Sigmoid colon (tissue), 7 donors: Measurements from ENCODE around the gene HARS2. TPM values are rescaled to one million over a fixed set of nuclear protein-coding genes. Genes with fewer than 3 reads are reported as not detected.

Experiments used
- DNase-seq: peaks from one replicate; pipeline ENCODE4 v3.0.0-alpha.2; 2019
- H3K27ac ChIP-seq, 4 donors: fragments of 200-600 bp; sonication (generic); one replicate each; pipeline ENCODE4 v1.5.1; 2016 to 2019; ENCODE audit warnings: mild to moderate bottlenecking in 1 of 4
- H3K27me3 ChIP-seq, 3 donors: fragments of 200-600 bp; sonication (generic); one replicate each; pipeline ENCODE4 v1.5.1; 2019; ENCODE audit warnings: mild to moderate bottlenecking in 1 of 3
- H3K36me3 ChIP-seq, 4 donors: fragments of 200-600 bp; sonication (generic); one replicate each; pipeline ENCODE4 v1.5.1; 2016 to 2019
- H3K4me1 ChIP-seq, 4 donors: fragments of 200-600 bp; sonication (generic); one replicate each; pipeline ENCODE4 v1.5.1; 2017 to 2019
- H3K4me3 ChIP-seq, 4 donors: fragments of 200-600 bp; sonication (generic); one replicate each; pipeline ENCODE4 v1.5.1; 2017 to 2019; ENCODE audit warnings: mild to moderate bottlenecking in 2 of 4, moderate library complexity in 1 of 4
- H3K9me3 ChIP-seq, 4 donors: fragments of 200-600 bp in 3 of 4; sonication (generic) in 3 of 4; one replicate each; pipeline versions ENCODE4 v1.5.1 to v1.6.1; 2013 to 2019
- EP300 ChIP-seq, 4 donors: sonication (generic); formaldehyde crosslinking; IDR thresholded peaks; one replicate each; pipeline ENCODE4 v1.6.1; 2017; ENCODE audit warnings: antibody characterized with exemption in 4 of 4
- POLR2A ChIP-seq, 2 donors: fragments of 450-650 bp; IDR thresholded peaks; one replicate each; pipeline ENCODE4 v1.6.1; 2016; ENCODE audit warnings: antibody characterized with exemption in 2 of 2, mild to moderate bottlenecking in 2 of 2, moderate library complexity in 2 of 2
- POLR2AphosphoS5 ChIP-seq, 4 donors: sonication (generic); formaldehyde crosslinking; IDR thresholded peaks; one replicate each; pipeline ENCODE4 v1.6.1; 2017; ENCODE audit warnings: antibody characterized with exemption in 4 of 4
- WGBS, 2 donors: extraction: QIAGEN DNeasy Blood & Tissue Kit; methylation state at CpG; one replicate each; pipeline ENCODE4 v1.1.7; 2013; 5-methylcytosine and 5-hydroxymethylcytosine counted together
- intact Hi-C: fragments of 100-400 bp; cut with DNase I; formaldehyde crosslinking; loops from one replicate; pipeline ENCODE4 v1.15.1; 2023
- polyA plus RNA-seq, 3 donors: library from polyadenylated mRNA; stranded (reverse); fragments of 200-250 nt; gene quantifications; one replicate each; pipeline ENCODE4 v1.2.3, GENCODE V29; 2013
- total RNA-seq, 4 donors: library from RNA; depleted of rRNA; stranded (reverse); fragments of >200 nt; gene quantifications; one replicate each; pipeline ENCODE4 v1.1.0, GENCODE V29; 2016
- TF ChIP-seq, protein P1 (sequence below), 4 experiments: fragments of 450-650 bp in 3 of 4; fragments of 200-600 bp in 1 of 4; IDR thresholded peaks; one replicate each; pipeline ENCODE4 v1.5.1; 2016 to 2019; ENCODE audit warnings: antibody characterized with exemption in 4 of 4, mild to moderate bottlenecking in 3 of 4, moderate library complexity in 2 of 4
- donor health status: healthy with polysubstance abuse.
- donor health status: Bipolar disorder and iron deficiency.
- donor health status: healthy.

The HARS2 gene
- total RNA-seq = 10 to 100 TPM; 18.2 to 19.4 (median 18.9) TPM
- polyA plus RNA-seq = 10 to 100 TPM; 26.4 to 34.7 (median 29.0) TPM

GRCh38 chr5:140690941-140691924 is at the start of gene HARS2, which contains the start of gene HARS1:
Gene HARS2 (plus strand): TSS chr5:140691455. CDS start chr5:140691649, 194 bp downstream.
Gene HARS1 (minus strand): TSS chr5:140691370. CDS start chr5:140691304, 66 bp downstream.
- H3K9me3 ChIP-seq = no peaks in the 10 kb centered on the region
- H3K4me1 ChIP-seq = peaks cover 0 to 35% (median 26%) of the 10 kb centered on the region in 4 donors
- WGBS, 2 donors = 0 to 1% methylated on average over 61 of the region's 61 CpGs
- H3K27ac ChIP-seq = peak within 1 kb of the TSS; percentile 80 to 88 (median 83)
- peaks cover 8 to 51% (median 27%) of the 10 kb centered on the region in 4 donors for H3K36me3 ChIP-seq
- peak within 1 kb of the TSS; percentile 48 to 87 (median 76) for H3K4me3 ChIP-seq
- TF ChIP-seq EP300 (IDR thresholded peaks at IDR 0.05) (no peak), POLR2AphosphoS5 (IDR thresholded peaks at IDR 0.05) (peak; percentile 40 to 84 (median 74)), POLR2A (IDR thresholded peaks at IDR 0.05) (peak; percentile 44 to 61)
- TF ChIP-seq, protein P1, sequence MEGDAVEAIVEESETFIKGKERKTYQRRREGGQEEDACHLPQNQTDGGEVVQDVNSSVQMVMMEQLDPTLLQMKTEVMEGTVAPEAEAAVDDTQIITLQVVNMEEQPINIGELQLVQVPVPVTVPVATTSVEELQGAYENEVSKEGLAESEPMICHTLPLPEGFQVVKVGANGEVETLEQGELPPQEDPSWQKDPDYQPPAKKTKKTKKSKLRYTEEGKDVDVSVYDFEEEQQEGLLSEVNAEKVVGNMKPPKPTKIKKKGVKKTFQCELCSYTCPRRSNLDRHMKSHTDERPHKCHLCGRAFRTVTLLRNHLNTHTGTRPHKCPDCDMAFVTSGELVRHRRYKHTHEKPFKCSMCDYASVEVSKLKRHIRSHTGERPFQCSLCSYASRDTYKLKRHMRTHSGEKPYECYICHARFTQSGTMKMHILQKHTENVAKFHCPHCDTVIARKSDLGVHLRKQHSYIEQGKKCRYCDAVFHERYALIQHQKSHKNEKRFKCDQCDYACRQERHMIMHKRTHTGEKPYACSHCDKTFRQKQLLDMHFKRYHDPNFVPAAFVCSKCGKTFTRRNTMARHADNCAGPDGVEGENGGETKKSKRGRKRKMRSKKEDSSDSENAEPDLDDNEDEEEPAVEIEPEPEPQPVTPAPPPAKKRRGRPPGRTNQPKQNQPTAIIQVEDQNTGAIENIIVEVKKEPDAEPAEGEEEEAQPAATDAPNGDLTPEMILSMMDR (IDR thresholded peaks at IDR 0.05) = no peak
- DNase-seq = peak; percentile 93
- intact Hi-C loops = loop anchor here (2.0 to 5.0 kb wide), 4 partner anchors 26 to 289 kb away; partner anchors contain the start of genes ANKHD1, EIF4EBP3, IK and NDUFA2
- H3K27me3 ChIP-seq = no peaks in the 10 kb centered on the region

GRCh38 chr5:140641716-140642115 is 49.5 kb upstream of the HARS2 start:
- H3K36me3 ChIP-seq = peaks cover 0 to 49% (median 18%) of the 10 kb centered on the region in 4 donors
- no peak overlapping the region for H3K4me3 ChIP-seq
- no peak for DNase-seq
- peaks cover 0 to 30% (median 22%) of the 10 kb centered on the region in 4 donors for H3K4me1 ChIP-seq
- TF ChIP-seq POLR2A (IDR thresholded peaks at IDR 0.05) (no peak), EP300 (IDR thresholded peaks at IDR 0.05) (no peak)
- no peaks in the 10 kb centered on the region for H3K9me3 ChIP-seq
- H3K27ac ChIP-seq = no peak overlapping the region
- intact Hi-C loops = loop anchor here (10.0 kb wide), 1 partner anchor 267 kb away; no protein-coding TSS in a partner anchor
- 94% methylated on average over 8 of the region's 8 CpGs for WGBS, 2 donors
- H3K27me3 ChIP-seq = no peaks in the 10 kb centered on the region

GRCh38 chr5:140642718-140643117 is 48.5 kb upstream of the HARS2 start:
- Histone ChIP-seq H3K36me3 (peaks cover 0 to 49% (median 18%) of the 10 kb centered on the region in 4 donors), H3K4me1 (peaks cover 0 to 34% (median 27%) of the 10 kb centered on the region in 4 donors), H3K27ac (no peak overlapping the region), H3K27me3 (no peaks in the 10 kb centered on the region), H3K9me3 (no peaks in the 10 kb centered on the region), H3K4me3 (no peak overlapping the region)
- TF ChIP-seq, protein P1 (IDR thresholded peaks at IDR 0.05) = no peak
- TF ChIP-seq POLR2A (IDR thresholded peaks at IDR 0.05) = no peak
- no peak for TF ChIP-seq POLR2AphosphoS5 (IDR thresholded peaks at IDR 0.05)
- TF ChIP-seq EP300 (IDR thresholded peaks at IDR 0.05) = no peak
- WGBS, 2 donors = 70 to 84% methylated on average over 3 of the region's 3 CpGs
- DNase-seq = no peak
- intact Hi-C loops = loop anchor here (10.0 kb wide), 1 partner anchor 268 kb away; no protein-coding TSS in a partner anchor

- intact Hi-C loops = loop anchor here (1.0 to 10.0 kb wide), 4 partner anchors 45 to 272 kb away; partner anchors contain the start of genes ANKHD1, EIF4EBP3, HARS1 and HARS2
- peaks cover 0 to 38% (median 28%) of the 10 kb centered on the region in 4 donors for H3K4me1 ChIP-seq
Measured at GRCh38 chr5:140647042-140647419, 44.2 kb upstream of the HARS2 start.

More at GRCh38 chr5:140647042-140647419, 44.2 kb upstream of the HARS2 start:
- no peaks in the 10 kb centered on the region for H3K27me3 ChIP-seq
- peak overlapping the region; percentile 83 to 90 (median 86) for H3K27ac ChIP-seq
- peaks cover 6 to 78% (median 39%) of the 10 kb centered on the region in 4 donors for H3K36me3 ChIP-seq
- DNase-seq = no peak
- no peak for TF ChIP-seq POLR2AphosphoS5 (IDR thresholded peaks at IDR 0.05)
- TF ChIP-seq, protein P1 (IDR thresholded peaks at IDR 0.05) = no peak
- no peak for TF ChIP-seq EP300 (IDR thresholded peaks at IDR 0.05)
- TF ChIP-seq POLR2A (IDR thresholded peaks at IDR 0.05) = no peak
- H3K4me3 ChIP-seq = peak overlapping the region; percentile 79 to 98 (median 85)
- 0% methylated on average over 27 of the region's 27 CpGs for WGBS, 2 donors
- no peaks in the 10 kb centered on the region for H3K9me3 ChIP-seq
